Measurements from ENCODE around the gene ERVFRD-1. TPM values are rescaled to one million over a fixed set of nuclear protein-coding genes. Genes with fewer than 3 reads are reported as not detected.

ERVFRD-1 gene
- total and polyA plus RNA-seq, 2 of the 13 experiments (the other 11 are each of a cell fraction or from before 2014, with no cell fraction given) = not detected

DNA sequence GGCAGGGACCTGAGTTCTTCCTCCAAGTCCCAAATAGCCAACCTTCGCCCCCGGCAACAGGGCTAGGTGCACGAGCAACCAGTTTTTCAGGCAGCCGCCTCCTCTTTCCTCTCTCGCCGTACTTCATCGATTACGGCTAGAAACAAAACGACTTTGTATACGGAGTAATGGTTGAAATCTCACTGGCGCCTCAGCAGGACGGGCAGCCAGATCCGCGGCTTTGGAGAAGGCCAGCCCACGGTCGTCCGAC lies 18.2 kb downstream of the ERVFRD-1 start (continued):
- TF ChIP-seq, protein P1, sequence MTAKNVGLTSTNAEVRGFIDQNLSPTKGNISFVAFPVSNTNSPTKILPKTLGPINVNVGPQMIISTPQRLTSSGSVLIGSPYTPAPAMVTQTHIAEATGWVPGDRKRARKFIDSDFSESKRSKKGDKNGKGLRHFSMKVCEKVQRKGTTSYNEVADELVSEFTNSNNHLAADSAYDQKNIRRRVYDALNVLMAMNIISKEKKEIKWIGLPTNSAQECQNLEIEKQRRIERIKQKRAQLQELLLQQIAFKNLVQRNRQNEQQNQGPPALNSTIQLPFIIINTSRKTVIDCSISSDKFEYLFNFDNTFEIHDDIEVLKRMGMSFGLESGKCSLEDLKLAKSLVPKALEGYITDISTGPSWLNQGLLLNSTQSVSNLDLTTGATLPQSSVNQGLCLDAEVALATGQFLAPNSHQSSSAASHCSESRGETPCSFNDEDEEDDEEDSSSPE (CRISPR knock-in tag; IDR thresholded peaks at IDR 0.05) = no peak
- TF ChIP-seq ZNF614 (CRISPR knock-in tag; IDR thresholded peaks at IDR 0.05; ENCODE audit: borderline replicate concordance) = no peak
- TF ChIP-seq SAFB2 (CRISPR knock-in tag; IDR thresholded peaks at IDR 0.05; ENCODE audit: borderline replicate concordance, low read depth) = no peak
- TF ChIP-seq ZNF501 (CRISPR knock-in tag; IDR thresholded peaks at IDR 0.05) = peak; percentile 97
- TF ChIP-seq, protein P2, sequence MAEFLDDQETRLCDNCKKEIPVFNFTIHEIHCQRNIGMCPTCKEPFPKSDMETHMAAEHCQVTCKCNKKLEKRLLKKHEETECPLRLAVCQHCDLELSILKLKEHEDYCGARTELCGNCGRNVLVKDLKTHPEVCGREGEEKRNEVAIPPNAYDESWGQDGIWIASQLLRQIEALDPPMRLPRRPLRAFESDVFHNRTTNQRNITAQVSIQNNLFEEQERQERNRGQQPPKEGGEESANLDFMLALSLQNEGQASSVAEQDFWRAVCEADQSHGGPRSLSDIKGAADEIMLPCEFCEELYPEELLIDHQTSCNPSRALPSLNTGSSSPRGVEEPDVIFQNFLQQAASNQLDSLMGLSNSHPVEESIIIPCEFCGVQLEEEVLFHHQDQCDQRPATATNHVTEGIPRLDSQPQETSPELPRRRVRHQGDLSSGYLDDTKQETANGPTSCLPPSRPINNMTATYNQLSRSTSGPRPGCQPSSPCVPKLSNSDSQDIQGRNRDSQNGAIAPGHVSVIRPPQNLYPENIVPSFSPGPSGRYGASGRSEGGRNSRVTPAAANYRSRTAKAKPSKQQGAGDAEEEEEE (CRISPR knock-in tag; IDR thresholded peaks at IDR 0.05; ENCODE audit: borderline replicate concordance) = no peak
- no peak for TF ChIP-seq MAZ (IDR thresholded peaks at IDR 0.05; ENCODE audit: borderline replicate concordance, low read depth, low read length)
- no peak for TF ChIP-seq MAZ (CRISPR knock-in tag; IDR thresholded peaks at IDR 0.05; ENCODE audit: low read depth)
- no peak for TF ChIP-seq ZNF256 (CRISPR knock-in tag; conservative IDR thresholded peaks at IDR 0.05)
- TF ChIP-seq, protein P3, sequence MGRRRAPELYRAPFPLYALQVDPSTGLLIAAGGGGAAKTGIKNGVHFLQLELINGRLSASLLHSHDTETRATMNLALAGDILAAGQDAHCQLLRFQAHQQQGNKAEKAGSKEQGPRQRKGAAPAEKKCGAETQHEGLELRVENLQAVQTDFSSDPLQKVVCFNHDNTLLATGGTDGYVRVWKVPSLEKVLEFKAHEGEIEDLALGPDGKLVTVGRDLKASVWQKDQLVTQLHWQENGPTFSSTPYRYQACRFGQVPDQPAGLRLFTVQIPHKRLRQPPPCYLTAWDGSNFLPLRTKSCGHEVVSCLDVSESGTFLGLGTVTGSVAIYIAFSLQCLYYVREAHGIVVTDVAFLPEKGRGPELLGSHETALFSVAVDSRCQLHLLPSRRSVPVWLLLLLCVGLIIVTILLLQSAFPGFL (CRISPR knock-in tag; IDR thresholded peaks at IDR 0.05) = no peak
- TF ChIP-seq RAD21 (CRISPR knock-in tag; IDR thresholded peaks at IDR 0.05) = no peak
- TF ChIP-seq ZNF660 (CRISPR knock-in tag; IDR thresholded peaks at IDR 0.05; ENCODE audit: borderline replicate concordance, low read depth) = no peak
- no peak for TF ChIP-seq NFRKB (IDR thresholded peaks at IDR 0.05)
- TF ChIP-seq, protein P4, sequence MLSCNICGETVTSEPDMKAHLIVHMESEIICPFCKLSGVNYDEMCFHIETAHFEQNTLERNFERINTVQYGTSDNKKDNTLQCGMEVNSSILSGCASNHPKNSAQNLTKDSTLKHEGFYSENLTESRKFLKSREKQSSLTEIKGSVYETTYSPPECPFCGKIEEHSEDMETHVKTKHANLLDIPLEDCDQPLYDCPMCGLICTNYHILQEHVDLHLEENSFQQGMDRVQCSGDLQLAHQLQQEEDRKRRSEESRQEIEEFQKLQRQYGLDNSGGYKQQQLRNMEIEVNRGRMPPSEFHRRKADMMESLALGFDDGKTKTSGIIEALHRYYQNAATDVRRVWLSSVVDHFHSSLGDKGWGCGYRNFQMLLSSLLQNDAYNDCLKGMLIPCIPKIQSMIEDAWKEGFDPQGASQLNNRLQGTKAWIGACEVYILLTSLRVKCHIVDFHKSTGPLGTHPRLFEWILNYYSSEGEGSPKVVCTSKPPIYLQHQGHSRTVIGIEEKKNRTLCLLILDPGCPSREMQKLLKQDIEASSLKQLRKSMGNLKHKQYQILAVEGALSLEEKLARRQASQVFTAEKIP (CRISPR knock-in tag; IDR thresholded peaks at IDR 0.05; ENCODE audit: borderline replicate concordance) = no peak
- TF ChIP-seq, protein P5, sequence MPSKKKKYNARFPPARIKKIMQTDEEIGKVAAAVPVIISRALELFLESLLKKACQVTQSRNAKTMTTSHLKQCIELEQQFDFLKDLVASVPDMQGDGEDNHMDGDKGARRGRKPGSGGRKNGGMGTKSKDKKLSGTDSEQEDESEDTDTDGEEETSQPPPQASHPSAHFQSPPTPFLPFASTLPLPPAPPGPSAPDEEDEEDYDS (CRISPR knock-in tag; IDR thresholded peaks at IDR 0.05) = no peak
- no peak for TF ChIP-seq SMYD3 (CRISPR knock-in tag; IDR thresholded peaks at IDR 0.05)
- no peak for TF ChIP-seq ZFX (CRISPR knock-in tag; IDR thresholded peaks at IDR 0.05; ENCODE audit: low read depth)
- TF ChIP-seq, protein P6, sequence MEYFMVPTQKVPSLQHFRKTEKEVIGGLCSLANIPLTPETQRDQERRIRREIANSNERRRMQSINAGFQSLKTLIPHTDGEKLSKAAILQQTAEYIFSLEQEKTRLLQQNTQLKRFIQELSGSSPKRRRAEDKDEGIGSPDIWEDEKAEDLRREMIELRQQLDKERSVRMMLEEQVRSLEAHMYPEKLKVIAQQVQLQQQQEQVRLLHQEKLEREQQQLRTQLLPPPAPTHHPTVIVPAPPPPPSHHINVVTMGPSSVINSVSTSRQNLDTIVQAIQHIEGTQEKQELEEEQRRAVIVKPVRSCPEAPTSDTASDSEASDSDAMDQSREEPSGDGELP (IDR thresholded peaks at IDR 0.05; ENCODE audit: borderline replicate concordance, low read depth) = no peak
- no peak for TF ChIP-seq MAFF (IDR thresholded peaks at IDR 0.05; ENCODE audit: low read depth, low read length)
- 0 out of 2 replicates have a peak, but pooled peaks have one; percentile 82 for TF ChIP-seq KDM3A (CRISPR knock-in tag; IDR thresholded peaks at IDR 0.05; ENCODE audit: low read depth)
- TF ChIP-seq ZNF331 (CRISPR knock-in tag; IDR thresholded peaks at IDR 0.05) = no peak
- no peak for TF ChIP-seq HMGA1 (CRISPR knock-in tag; conservative IDR thresholded peaks at IDR 0.05)
- 0 out of 2 replicates have a peak, but pooled peaks have one; percentile 8 for TF ChIP-seq KDM5A (IDR thresholded peaks at IDR 0.05; ENCODE audit: borderline replicate concordance, low read length)
- TF ChIP-seq, protein P7, sequence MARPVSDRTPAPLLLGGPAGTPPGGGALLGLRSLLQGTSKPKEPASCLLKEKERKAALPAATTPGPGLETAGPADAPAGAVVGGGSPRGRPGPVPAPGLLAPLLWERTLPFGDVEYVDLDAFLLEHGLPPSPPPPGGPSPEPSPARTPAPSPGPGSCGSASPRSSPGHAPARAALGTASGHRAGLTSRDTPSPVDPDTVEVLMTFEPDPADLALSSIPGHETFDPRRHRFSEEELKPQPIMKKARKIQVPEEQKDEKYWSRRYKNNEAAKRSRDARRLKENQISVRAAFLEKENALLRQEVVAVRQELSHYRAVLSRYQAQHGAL (CRISPR knock-in tag; IDR thresholded peaks at IDR 0.05; ENCODE audit: not compliant biosample characterization) = peak; percentile 5
- TF ChIP-seq RAD51 (IDR thresholded peaks at IDR 0.05; ENCODE audit: borderline replicate concordance) = no peak
- no peak for TF ChIP-seq ERF (CRISPR knock-in tag; IDR thresholded peaks at IDR 0.05)

Measured in HepG2 (cell line).